Type B pancreatic cell (in vitro differentiated cells): ENCODE measurements around the gene SYNGR3. TPM values are rescaled to one million over a fixed set of nuclear protein-coding genes. Genes with fewer than 3 reads are reported as not detected.
A peak's percentile ranks its signal among the peaks of the same experiment; 100 is the strongest.

Source experiments
- DNase-seq: peaks from one replicate; pipeline ENCODE4 v3.0.0; 2021; ENCODE audit warnings: mixed read lengths; ENCODE audit not compliant: unreplicated experiment; ENCODE audit errors: extremely low spot score
- H3K27ac Mint-ChIP-seq: 2 replicates; pipeline ENCODE4 v1.8.0; 2021; ENCODE audit warnings: mild to moderate bottlenecking, mixed read lengths
- H3K27me3 Mint-ChIP-seq: 2 replicates; pipeline ENCODE4 v1.8.0; 2021; ENCODE audit warnings: mixed read lengths
- H3K36me3 Mint-ChIP-seq: 2 replicates; pipeline ENCODE4 v1.8.0; 2021; ENCODE audit warnings: mixed read lengths
- H3K4me1 Mint-ChIP-seq: one replicate; pipeline ENCODE4 v1.8.0; 2021; ENCODE audit warnings: mixed read lengths; ENCODE audit not compliant: unreplicated experiment
- H3K4me3 Mint-ChIP-seq: 2 replicates; pipeline ENCODE4 v1.8.0; 2021; ENCODE audit warnings: mild to moderate bottlenecking, mixed read lengths
- H3K9me3 Mint-ChIP-seq: 2 replicates; pipeline ENCODE4 v1.8.0; 2021; ENCODE audit warnings: mixed read lengths
- total RNA-seq: library from RNA; stranded (reverse); gene quantifications from 2 replicates; pipeline ENCODE4 v1.2.1, GENCODE V29; 2021; ENCODE audit warnings: low replicate concordance
- TF ChIP-seq, protein P1 (sequence below): fragments of 200-600 bp; sonication (generic); conservative IDR thresholded peaks from 2 replicates; pipeline ENCODE4 v1.5.0; 2021; ENCODE audit warnings: antibody characterized with exemption, mild to moderate bottlenecking

Gene SYNGR3
- total RNA-seq, 1 donor from 2014 or later, result 2.4 TPM

DNA sequence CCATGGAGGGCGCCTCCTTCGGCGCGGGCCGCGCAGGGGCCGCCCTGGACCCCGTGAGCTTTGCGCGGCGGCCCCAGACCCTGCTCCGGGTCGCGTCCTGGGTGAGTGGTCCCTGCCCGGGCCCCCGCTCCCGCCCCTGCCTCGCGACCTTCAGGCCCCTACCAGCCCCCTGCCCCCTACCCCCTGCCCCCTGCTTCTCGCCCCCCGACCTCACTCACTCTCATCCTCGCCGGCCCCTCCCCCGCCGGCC, 256 bp downstream of the SYNGR3 start:
- Mint-ChIP-seq H3K4me3 (no peak overlapping the region), H3K36me3 (peaks cover 4% of the 10 kb centered on the region), H3K4me1 (peaks cover 2% of the 10 kb centered on the region), H3K27me3 (peaks cover 32% of the 10 kb centered on the region), H3K27ac (no peak overlapping the region), H3K9me3 (no peaks in the 10 kb centered on the region)
- no peak for DNase-seq
- TF ChIP-seq, protein P1, sequence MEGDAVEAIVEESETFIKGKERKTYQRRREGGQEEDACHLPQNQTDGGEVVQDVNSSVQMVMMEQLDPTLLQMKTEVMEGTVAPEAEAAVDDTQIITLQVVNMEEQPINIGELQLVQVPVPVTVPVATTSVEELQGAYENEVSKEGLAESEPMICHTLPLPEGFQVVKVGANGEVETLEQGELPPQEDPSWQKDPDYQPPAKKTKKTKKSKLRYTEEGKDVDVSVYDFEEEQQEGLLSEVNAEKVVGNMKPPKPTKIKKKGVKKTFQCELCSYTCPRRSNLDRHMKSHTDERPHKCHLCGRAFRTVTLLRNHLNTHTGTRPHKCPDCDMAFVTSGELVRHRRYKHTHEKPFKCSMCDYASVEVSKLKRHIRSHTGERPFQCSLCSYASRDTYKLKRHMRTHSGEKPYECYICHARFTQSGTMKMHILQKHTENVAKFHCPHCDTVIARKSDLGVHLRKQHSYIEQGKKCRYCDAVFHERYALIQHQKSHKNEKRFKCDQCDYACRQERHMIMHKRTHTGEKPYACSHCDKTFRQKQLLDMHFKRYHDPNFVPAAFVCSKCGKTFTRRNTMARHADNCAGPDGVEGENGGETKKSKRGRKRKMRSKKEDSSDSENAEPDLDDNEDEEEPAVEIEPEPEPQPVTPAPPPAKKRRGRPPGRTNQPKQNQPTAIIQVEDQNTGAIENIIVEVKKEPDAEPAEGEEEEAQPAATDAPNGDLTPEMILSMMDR, result no peak

DNA sequence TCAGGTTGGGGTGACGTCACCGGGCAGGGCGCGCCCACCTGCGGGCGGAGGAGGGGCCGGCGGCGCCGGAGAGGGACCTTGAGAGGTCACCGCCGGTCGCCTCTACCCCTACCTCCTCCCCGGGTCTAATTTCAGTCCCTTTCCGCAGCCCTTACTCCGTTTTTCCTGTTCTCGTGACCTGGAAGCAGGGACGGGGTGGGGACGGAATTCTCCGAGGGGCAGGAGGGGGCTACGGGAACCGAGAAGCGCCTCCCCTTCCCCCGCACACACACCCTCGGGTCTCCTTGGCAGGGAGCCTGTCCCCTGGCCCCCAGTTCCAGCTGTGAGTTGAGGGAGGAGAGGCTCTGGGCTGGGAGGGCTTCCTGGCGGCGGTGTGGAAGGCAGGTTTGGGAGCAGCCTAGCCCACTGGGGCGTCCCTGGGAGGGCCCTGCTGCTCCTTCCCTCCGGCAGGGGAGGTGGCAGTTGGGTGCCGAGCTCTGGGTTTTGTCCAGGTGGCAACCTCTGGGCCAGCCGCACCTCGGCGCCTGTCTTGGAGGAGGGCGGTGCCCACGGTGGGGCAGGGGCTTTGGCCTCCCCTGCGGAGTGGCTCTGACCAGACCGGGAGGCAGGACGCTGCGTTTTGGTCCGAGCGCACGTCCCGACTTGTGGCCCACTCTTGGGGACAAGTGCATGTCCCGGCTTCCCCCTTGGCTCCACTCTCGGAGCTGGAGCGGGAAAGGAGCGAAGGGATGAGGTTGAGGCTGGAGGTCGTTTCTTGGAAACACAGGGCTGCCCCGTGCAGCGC, 773 bp downstream of the SYNGR3 start:
- Mint-ChIP-seq H3K4me3 (peak overlapping the region; percentile 65), H3K4me1 (no peaks in the 10 kb centered on the region), H3K27ac (no peak overlapping the region), H3K27me3 (peaks cover 32% of the 10 kb centered on the region), H3K36me3 (peaks cover 4% of the 10 kb centered on the region), H3K9me3 (no peaks in the 10 kb centered on the region)
- TF ChIP-seq, protein P1, result no peak
- DNase-seq, result no peak

DNA sequence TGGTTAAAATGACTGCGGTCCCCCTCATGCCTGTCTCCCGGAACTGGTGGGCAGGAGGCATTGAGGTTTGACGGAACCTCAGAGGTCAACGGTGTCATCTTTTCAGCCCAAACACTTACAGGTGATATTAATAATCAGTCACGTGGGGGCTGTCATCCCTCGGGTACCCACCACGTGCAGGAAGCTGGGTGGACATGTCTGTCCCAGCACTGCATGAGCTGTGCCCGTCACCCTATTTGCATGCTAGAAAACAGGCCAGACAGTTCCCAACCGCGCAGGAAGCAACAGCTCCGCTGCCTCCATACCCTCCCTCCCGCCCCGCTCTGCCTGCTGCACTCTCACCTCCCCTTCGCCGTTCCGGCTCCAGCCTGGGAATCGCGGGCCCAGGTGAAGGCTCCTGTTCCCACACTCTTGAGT, 1.4 kb downstream of the SYNGR3 start:
- Mint-ChIP-seq H3K27me3 (peaks cover 32% of the 10 kb centered on the region), H3K27ac (no peak overlapping the region), H3K4me3 (peak overlapping the region; percentile 62), H3K9me3 (no peaks in the 10 kb centered on the region), H3K4me1 (no peaks in the 10 kb centered on the region), H3K36me3 (peaks cover 4% of the 10 kb centered on the region)
- TF ChIP-seq, protein P1, result no peak
- no peak for DNase-seq

DNA sequence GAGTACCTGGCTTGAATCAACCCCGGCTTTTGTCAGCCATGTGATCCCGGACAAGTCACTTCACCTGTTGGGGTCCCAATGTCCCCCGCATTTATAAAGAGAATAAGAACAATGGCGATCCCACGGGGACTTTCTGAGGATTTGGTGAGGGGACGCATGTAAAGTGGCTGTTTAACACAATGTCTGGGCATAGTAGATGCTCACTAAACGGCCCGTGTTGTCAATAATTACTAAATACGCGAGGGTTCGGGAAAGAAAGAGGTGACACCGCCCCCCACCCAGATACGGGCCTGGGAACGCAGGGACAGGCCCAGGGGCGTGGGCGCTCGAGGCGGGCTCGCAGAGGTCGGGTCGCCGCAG, 1.8 kb downstream of the SYNGR3 start:
- Mint-ChIP-seq H3K4me1 (no peaks in the 10 kb centered on the region), H3K36me3 (peaks cover 4% of the 10 kb centered on the region), H3K4me3 (peak overlapping the region; percentile 62), H3K9me3 (no peaks in the 10 kb centered on the region), H3K27ac (no peak overlapping the region), H3K27me3 (peaks cover 32% of the 10 kb centered on the region)
- DNase-seq, result no peak
- TF ChIP-seq, protein P1, result no peak

DNA sequence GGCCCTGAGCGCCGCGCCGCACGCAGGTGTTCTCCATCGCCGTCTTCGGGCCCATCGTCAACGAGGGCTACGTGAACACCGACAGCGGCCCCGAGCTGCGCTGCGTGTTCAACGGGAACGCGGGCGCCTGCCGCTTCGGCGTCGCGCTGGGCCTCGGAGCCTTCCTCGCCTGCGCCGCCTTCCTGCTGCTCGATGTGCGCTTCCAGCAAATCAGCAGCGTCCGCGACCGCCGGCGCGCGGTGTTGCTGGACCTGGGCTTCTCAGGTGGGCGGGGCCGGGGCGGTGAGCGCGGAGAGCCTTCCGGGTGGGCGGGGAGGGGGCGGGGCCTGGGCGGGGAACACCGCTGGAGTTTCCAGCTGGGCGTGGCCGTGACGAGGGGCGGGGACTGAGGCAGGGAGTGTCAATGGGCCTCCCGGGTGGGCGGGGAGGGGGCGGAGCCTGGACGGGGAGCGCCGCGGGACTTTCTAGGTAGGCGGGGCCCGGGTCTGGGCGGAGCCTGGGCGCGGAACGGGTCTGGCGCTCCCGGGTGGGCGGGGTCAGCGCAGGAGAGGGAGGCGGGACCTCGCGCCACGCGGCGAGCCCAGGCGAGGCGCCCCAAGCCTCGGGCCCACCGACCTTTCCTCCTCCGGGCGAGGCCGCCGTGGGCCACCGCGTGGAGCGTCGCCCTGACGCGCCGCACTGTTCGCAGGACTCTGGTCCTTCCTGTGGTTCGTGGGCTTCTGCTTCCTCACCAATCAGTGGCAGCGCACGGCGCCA, 2.4 kb downstream of the SYNGR3 start:
- DNase-seq, result no peak
- Mint-ChIP-seq H3K36me3 (peaks cover 4% of the 10 kb centered on the region), H3K4me1 (no peaks in the 10 kb centered on the region), H3K9me3 (no peaks in the 10 kb centered on the region), H3K4me3 (no peak overlapping the region), H3K27ac (no peak overlapping the region), H3K27me3 (peaks cover 32% of the 10 kb centered on the region)
- TF ChIP-seq, protein P1, result no peak
